GM12891 (cell line): ENCODE measurements around the gene HOXA1.

Experiments used
- POLR2A ChIP-seq: IDR thresholded peaks from 2 replicates; pipeline ENCODE4 v1.6.1; 2011; ENCODE audit warnings: low read depth, low read length, control low read depth
- POLR2AphosphoS5 ChIP-seq: IDR thresholded peaks from 2 replicates; pipeline ENCODE4 v1.6.1; 2011; ENCODE audit warnings: low read depth, low read length, control low read depth
- SPI1 ChIP-seq: IDR thresholded peaks from 2 replicates; pipeline ENCODE4 v1.6.1; 2011; ENCODE audit warnings: low read depth, low read length, control low read depth
- TAF1 ChIP-seq: IDR thresholded peaks from 2 replicates; pipeline ENCODE4 v1.6.1; 2011; ENCODE audit warnings: low read depth, low read length, control low read depth

DNA sequence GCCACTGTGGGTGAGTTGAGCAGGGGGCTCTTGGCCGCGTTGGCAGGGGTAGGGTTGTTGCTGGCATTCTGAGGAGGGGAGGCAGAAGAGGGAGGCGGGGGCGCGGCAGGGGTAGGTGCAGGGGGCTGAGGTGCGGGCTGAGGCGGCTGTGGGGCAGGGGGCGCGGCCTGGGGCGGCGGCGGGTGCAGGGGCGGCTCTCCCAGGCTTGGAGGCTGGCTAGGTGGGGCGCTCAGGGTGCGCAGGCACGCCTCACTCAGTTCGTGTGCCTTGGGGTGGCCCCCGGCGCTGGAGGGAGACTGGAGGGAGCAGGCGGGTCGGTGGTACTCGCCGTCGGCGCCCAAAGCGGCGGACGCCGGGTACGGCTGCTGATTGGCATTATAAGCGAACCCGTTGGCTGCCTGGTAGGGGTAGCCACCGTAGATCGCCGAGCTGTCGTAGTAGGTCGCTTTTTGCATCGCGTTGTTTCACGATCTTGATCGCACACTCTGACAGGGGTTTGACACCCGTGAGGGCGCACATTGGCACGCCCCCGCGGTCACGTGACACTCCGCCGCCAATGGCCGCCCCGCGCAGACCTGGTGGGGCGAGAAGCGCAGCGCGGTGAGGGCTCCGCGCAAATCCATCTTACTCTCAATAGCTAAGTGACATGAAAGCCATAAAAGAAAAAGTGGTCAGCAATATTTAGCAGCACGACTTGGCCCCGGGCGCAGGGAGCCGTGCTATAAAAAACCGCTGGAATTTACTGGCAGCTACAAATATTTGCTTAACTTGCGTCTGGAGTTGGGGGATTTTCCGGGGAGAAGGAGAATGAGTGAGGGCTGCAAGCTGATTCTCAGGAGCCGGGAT is 14.6 kb upstream of the HOXA1 start:
- TF ChIP-seq POLR2A (no peak), POLR2AphosphoS5 (no peak), TAF1 (no peak), SPI1 (no peak)
